Trophoblast cell (in vitro differentiated cells and primary cell): ENCODE data around the gene ASCC1.

Source experiments
- DNase-seq, 2 donors: peaks; one replicate each; pipeline ENCODE4 v3.0.0-alpha.2; 2016
- H2AFZ ChIP-seq: 2 replicates; pipeline ENCODE4 v1.6.1; 2013; ENCODE audit warnings: low read length, moderate library complexity, mild to moderate bottlenecking; ENCODE audit not compliant: insufficient read depth, poor library complexity
- H2AK5ac ChIP-seq: 2 replicates; pipeline ENCODE4 v1.6.1; 2013; ENCODE audit warnings: mild to moderate bottlenecking, low read length
- H2BK120ac ChIP-seq: 2 replicates; pipeline ENCODE4 v1.6.1; 2013; ENCODE audit warnings: low read length, mild to moderate bottlenecking, moderate library complexity; ENCODE audit not compliant: insufficient read depth, poor library complexity
- H2BK12ac ChIP-seq: 2 replicates; pipeline ENCODE4 v1.6.1; 2013; ENCODE audit warnings: mild to moderate bottlenecking, low read length, moderate library complexity
- H2BK5ac ChIP-seq: 2 replicates; pipeline ENCODE4 v1.6.1; 2013; ENCODE audit warnings: low read length, low read depth, moderate library complexity, mild to moderate bottlenecking; ENCODE audit not compliant: poor library complexity
- H3K14ac ChIP-seq: 2 replicates; pipeline ENCODE4 v1.6.1; 2013; ENCODE audit warnings: mild to moderate bottlenecking, low read length
- H3K18ac ChIP-seq: 2 replicates; pipeline ENCODE4 v1.6.1; 2013; ENCODE audit warnings: mild to moderate bottlenecking, low read length
- H3K23ac ChIP-seq: 2 replicates; pipeline ENCODE4 v1.6.1; 2013; ENCODE audit warnings: low read length
- H3K27ac ChIP-seq: 2 replicates; pipeline ENCODE4 v1.5.1; 2013; ENCODE audit warnings: low read depth, mild to moderate bottlenecking, inconsistent platforms, low read length, moderate library complexity
- H3K27me3 ChIP-seq: 2 replicates; pipeline ENCODE4 v1.6.1; 2013; ENCODE audit warnings: inconsistent platforms, mild to moderate bottlenecking, low read length, moderate library complexity; ENCODE audit not compliant: insufficient read depth
- H3K36me3 ChIP-seq, 2 experiments: 1 replicate in 1 of 2; 2 replicates in 1 of 2; pipeline ENCODE4 v1.6.1; 2013; ENCODE audit warnings: low read length in 2 of 2, mild to moderate bottlenecking in 2 of 2, moderate library complexity in 1 of 2; ENCODE audit not compliant: insufficient read depth in 2 of 2, control insufficient read depth in 1 of 2
- H3K4ac ChIP-seq: 2 replicates; pipeline ENCODE4 v1.6.1; 2013; ENCODE audit warnings: low read depth, mild to moderate bottlenecking, low read length, moderate library complexity
- H3K4me1 ChIP-seq, 2 experiments: 1 replicate in 1 of 2; 2 replicates in 1 of 2; pipeline ENCODE4 v1.6.1; 2013; ENCODE audit warnings: low read length in 2 of 2, mild to moderate bottlenecking in 2 of 2, moderate library complexity in 1 of 2; ENCODE audit not compliant: insufficient read depth in 2 of 2, control insufficient read depth in 1 of 2
- H3K4me2 ChIP-seq: 2 replicates; pipeline ENCODE4 v1.6.1; 2013; ENCODE audit warnings: inconsistent platforms, mild to moderate bottlenecking, low read length, moderate library complexity
- H3K4me3 ChIP-seq: 2 replicates; pipeline ENCODE4 v1.5.1; 2013; ENCODE audit warnings: mild to moderate bottlenecking, low read depth, low read length, inconsistent platforms
- H3K79me1 ChIP-seq: one replicate; pipeline ENCODE4 v1.6.1; 2013; ENCODE audit warnings: low read length
- H3K79me2 ChIP-seq: 2 replicates; pipeline ENCODE4 v1.6.1; 2013; ENCODE audit warnings: low read length, mild to moderate bottlenecking; ENCODE audit not compliant: control insufficient read depth, insufficient read depth, poor library complexity
- H3K9ac ChIP-seq: 2 replicates; pipeline ENCODE4 v1.6.1; 2013; ENCODE audit warnings: mild to moderate bottlenecking, low read length
- H3K9me3 ChIP-seq: 2 replicates; pipeline ENCODE4 v1.6.1; 2013; ENCODE audit warnings: low read depth, mild to moderate bottlenecking, control low read depth, inconsistent platforms, low read length; ENCODE audit not compliant: insufficient read depth
- H4K12ac ChIP-seq: 2 replicates; pipeline ENCODE4 v1.6.1; 2013; ENCODE audit warnings: low read depth, mild to moderate bottlenecking, low read length, moderate library complexity
- H4K8ac ChIP-seq: 2 replicates; pipeline ENCODE4 v1.6.1; 2013; ENCODE audit warnings: low read depth, mild to moderate bottlenecking, low read length, moderate library complexity
- H4K91ac ChIP-seq: one replicate; pipeline ENCODE4 v1.6.1; 2013; ENCODE audit warnings: low read depth, mild to moderate bottlenecking, low read length, moderate library complexity
- WGBS: extraction: QIAGEN DNeasy Blood & Tissue Kit; methylation state at CpG from one replicate; pipeline ENCODE4 v1.1.7; 2013; ENCODE audit warnings: missing lambda C conversion rate; ENCODE audit not compliant: insufficient read length, insufficient coverage; ENCODE audit errors: extremely low coverage; 5-methylcytosine and 5-hydroxymethylcytosine counted together

ASCC1 gene

GRCh38 chr10:72126872-72127232, 89.2 kb downstream of the ASCC1 start:
- DNase-seq, result no peak
- H3K27me3 ChIP-seq, result no peaks in the 10 kb centered on the region
- no peak overlapping the region for H2BK5ac ChIP-seq
- no peak overlapping the region for H4K8ac ChIP-seq
- H3K4me2 ChIP-seq, result no peak overlapping the region
- H3K9ac ChIP-seq, result no peak overlapping the region
- no peak overlapping the region for H2AK5ac ChIP-seq
- H3K79me1 ChIP-seq, result no peaks in the 10 kb centered on the region
- H2AFZ ChIP-seq, result no peak overlapping the region
- H3K4me1 ChIP-seq, result no peaks in the 10 kb centered on the region
- no CpG with 5 or more reads among the region's 3 CpGs for WGBS
- no peaks in the 10 kb centered on the region for H3K36me3 ChIP-seq
- no peak overlapping the region for H3K4ac ChIP-seq
- no peak overlapping the region for H3K23ac ChIP-seq
- no peak overlapping the region for H3K27ac ChIP-seq
- H2BK12ac ChIP-seq, result no peak overlapping the region
- H3K14ac ChIP-seq, result no peak overlapping the region
- no peaks in the 10 kb centered on the region for H3K79me2 ChIP-seq
- H3K9me3 ChIP-seq, result no peaks in the 10 kb centered on the region
- H3K18ac ChIP-seq, result no peak overlapping the region
- no peak overlapping the region for H2BK120ac ChIP-seq
- no peak overlapping the region for H4K91ac ChIP-seq
- no peak overlapping the region for H3K4me3 ChIP-seq
- no peak overlapping the region for H4K12ac ChIP-seq

- H4K8ac ChIP-seq, result no peak overlapping the region
- WGBS, result no CpG with 5 or more reads among the region's 3 CpGs
- H4K91ac ChIP-seq, result no peak overlapping the region
- H2AFZ ChIP-seq, result no peak overlapping the region
- H3K27me3 ChIP-seq, result no peaks in the 10 kb centered on the region
- no peak overlapping the region for H3K4me3 ChIP-seq
- peak; percentile 8 to 61 for DNase-seq
- no peak overlapping the region for H2BK5ac ChIP-seq
- H3K4me2 ChIP-seq, result no peak overlapping the region
- H3K4me1 ChIP-seq, result no peaks in the 10 kb centered on the region
- no peak overlapping the region for H3K23ac ChIP-seq
- no peaks in the 10 kb centered on the region for H3K9me3 ChIP-seq
- no peak overlapping the region for H3K9ac ChIP-seq
- H3K79me1 ChIP-seq, result no peaks in the 10 kb centered on the region
- H3K14ac ChIP-seq, result no peak overlapping the region
- no peaks in the 10 kb centered on the region for H3K36me3 ChIP-seq
- no peak overlapping the region for H3K27ac ChIP-seq
- no peak overlapping the region for H3K18ac ChIP-seq
- H3K4ac ChIP-seq, result no peak overlapping the region
- no peak overlapping the region for H2AK5ac ChIP-seq
- no peaks in the 10 kb centered on the region for H3K79me2 ChIP-seq
- no peak overlapping the region for H2BK12ac ChIP-seq
- no peak overlapping the region for H4K12ac ChIP-seq
- no peak overlapping the region for H2BK120ac ChIP-seq
These were observed 89.7 kb downstream of the ASCC1 start for GRCh38 chr10:72126184-72126871.

- no CpG with 5 or more reads among the region's 1 CpG for WGBS
- no peak for DNase-seq
- H4K8ac ChIP-seq, result no peak overlapping the region
- no peak overlapping the region for H4K12ac ChIP-seq
- no peak overlapping the region for H3K4ac ChIP-seq
- H3K4me3 ChIP-seq, result no peak overlapping the region
- H2AFZ ChIP-seq, result no peak overlapping the region
- no peak overlapping the region for H3K14ac ChIP-seq
- no peaks in the 10 kb centered on the region for H3K27me3 ChIP-seq
- no peaks in the 10 kb centered on the region for H3K79me2 ChIP-seq
- H3K9ac ChIP-seq, result no peak overlapping the region
- no peak overlapping the region for H3K18ac ChIP-seq
- no peak overlapping the region for H2AK5ac ChIP-seq
- H3K27ac ChIP-seq, result no peak overlapping the region
- H2BK12ac ChIP-seq, result no peak overlapping the region
- no peaks in the 10 kb centered on the region for H3K79me1 ChIP-seq
- no peak overlapping the region for H3K23ac ChIP-seq
- H2BK120ac ChIP-seq, result no peak overlapping the region
- no peak overlapping the region for H4K91ac ChIP-seq
- H3K4me1 ChIP-seq, result no peaks in the 10 kb centered on the region
- H3K36me3 ChIP-seq, result no peaks in the 10 kb centered on the region
- no peak overlapping the region for H3K4me2 ChIP-seq
- no peaks in the 10 kb centered on the region for H3K9me3 ChIP-seq
- no peak overlapping the region for H2BK5ac ChIP-seq
These were observed 91.1 kb downstream of the ASCC1 start for GRCh38 chr10:72124989-72125388.

- Histone ChIP-seq H3K27ac (no peak overlapping the region), H3K9ac (peak overlapping the region; percentile 40), H2BK5ac (no peak overlapping the region), H3K18ac (no peak overlapping the region), H3K14ac (no peak overlapping the region), H2AFZ (no peak overlapping the region), H4K12ac (no peak overlapping the region), H3K9me3 (no peaks in the 10 kb centered on the region), H3K79me1 (no peaks in the 10 kb centered on the region), H3K27me3 (no peaks in the 10 kb centered on the region), H3K4me2 (no peak overlapping the region), H3K23ac (no peak overlapping the region), H2AK5ac (no peak overlapping the region), H3K4me3 (no peak overlapping the region), H4K91ac (no peak overlapping the region), H4K8ac (no peak overlapping the region), H2BK12ac (no peak overlapping the region), H3K79me2 (no peaks in the 10 kb centered on the region), H2BK120ac (no peak overlapping the region), H3K4ac (no peak overlapping the region), H3K36me3 (no peaks in the 10 kb centered on the region), H3K4me1 (no peaks in the 10 kb centered on the region)
- no peak for DNase-seq
These were observed 91.7 kb downstream of the ASCC1 start for GRCh38 chr10:72124381-72124780.
